MM.1S (cell line): ENCODE measurements around the gene OTOS.

Source experiments
- CTCF ChIP-seq: fragments of 300-600 bp; sonication (generic); IDR thresholded peaks from 2 replicates; pipeline ENCODE4 v1.5.1; 2016; ENCODE audit warnings: antibody characterized with exemption, low read length, mixed read lengths
- EZH2 ChIP-seq: fragments of 300-600 bp; sonication (generic); optimal IDR thresholded peaks from 2 replicates; pipeline ENCODE3; 2017; ENCODE audit warnings: low read depth, mild to moderate bottlenecking, antibody characterized with exemption, low read length, mixed read lengths

- no peak for TF ChIP-seq EZH2
- no peak for TF ChIP-seq CTCF
Observed at GRCh38 chr2:240179941-240180666, 39.6 kb upstream of the OTOS start.
